ENCODE data around the gene CLEC16A. TPM values are rescaled to one million over a fixed set of nuclear protein-coding genes. Genes with fewer than 3 reads are reported as not detected.
A peak's percentile ranks its signal among the peaks of the same experiment; 100 is the strongest.

CLEC16A gene
- total and polyA plus RNA-seq, 9 of the 15 experiments (the other 6 are each of a cell fraction or from before 2014, with no cell fraction given): 1.00 to 22.3 (median 10.0) TPM

DNA sequence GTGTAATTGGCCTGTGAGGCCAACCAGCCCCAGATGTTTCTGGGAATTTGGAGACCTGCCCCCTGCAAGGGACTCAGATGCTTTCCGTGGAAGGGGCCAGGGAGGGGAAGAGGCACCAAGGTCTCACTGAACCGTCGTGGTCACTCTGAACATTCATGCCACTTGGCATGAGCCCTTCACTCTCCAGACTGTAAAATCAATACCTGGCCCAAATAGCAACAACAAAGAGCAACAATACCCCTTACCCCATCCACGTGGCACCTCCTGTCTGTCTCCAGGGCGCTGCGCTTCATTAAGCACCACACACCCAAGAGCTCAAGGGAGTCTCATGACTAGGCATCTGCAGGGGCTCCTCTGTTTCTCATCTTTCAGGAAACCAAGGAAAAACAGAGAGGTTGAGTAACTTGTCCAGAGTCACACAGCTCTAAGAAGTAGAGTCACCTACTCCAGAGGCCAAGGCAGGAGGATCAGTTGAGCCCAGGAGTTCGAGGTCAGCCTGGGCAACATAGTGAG lies 258.8 kb downstream of the CLEC16A start (continued):
- TF ChIP-seq PML (IDR thresholded peaks at IDR 0.05; ENCODE audit: low read length) (no peak), PCBP2 (IDR thresholded peaks at IDR 0.05; ENCODE audit: low read depth, low read length, poor library complexity, severe bottlenecking) (no peak), HDGF (IDR thresholded peaks at IDR 0.05) (peak; percentile 88), ZNF830 (CRISPR knock-in tag; IDR thresholded peaks at IDR 0.05) (no peak), ZNF431 (CRISPR knock-in tag; IDR thresholded peaks at IDR 0.05) (no peak), ZNF785 (CRISPR knock-in tag; IDR thresholded peaks at IDR 0.05) (no peak), GTF2B (IDR thresholded peaks at IDR 0.05; ENCODE audit: extremely low read depth, insufficient read length) (no peak), ZNF311 (CRISPR knock-in tag; IDR thresholded peaks at IDR 0.05) (no peak), DMBX1 (CRISPR knock-in tag; IDR thresholded peaks at IDR 0.05; ENCODE audit: borderline replicate concordance) (no peak), ZBTB2 (IDR thresholded peaks at IDR 0.05) (no peak), RAD51 (IDR thresholded peaks at IDR 0.05; ENCODE audit: borderline replicate concordance, low read depth) (no peak), MYC (IDR thresholded peaks at IDR 0.05; ENCODE audit: low read depth, low read length) (no peak), MYC (CRISPR knock-in tag; IDR thresholded peaks at IDR 0.05; ENCODE audit: borderline replicate concordance, low read depth) (no peak), ADNP (tag; IDR thresholded peaks at IDR 0.05) (peak; percentile 86), ZHX1 (conservative IDR thresholded peaks at IDR 0.05; ENCODE audit: low read length) (no peak), RBM25 (IDR thresholded peaks at IDR 0.05; ENCODE audit: low read depth, low read length, severe bottlenecking) (peak; percentile 98), TSC22D4 (tag; IDR thresholded peaks at IDR 0.05) (no peak), HOXB6 (CRISPR knock-in tag; IDR thresholded peaks at IDR 0.05; ENCODE audit: borderline replicate concordance) (no peak)
- TF ChIP-seq, protein P1, sequence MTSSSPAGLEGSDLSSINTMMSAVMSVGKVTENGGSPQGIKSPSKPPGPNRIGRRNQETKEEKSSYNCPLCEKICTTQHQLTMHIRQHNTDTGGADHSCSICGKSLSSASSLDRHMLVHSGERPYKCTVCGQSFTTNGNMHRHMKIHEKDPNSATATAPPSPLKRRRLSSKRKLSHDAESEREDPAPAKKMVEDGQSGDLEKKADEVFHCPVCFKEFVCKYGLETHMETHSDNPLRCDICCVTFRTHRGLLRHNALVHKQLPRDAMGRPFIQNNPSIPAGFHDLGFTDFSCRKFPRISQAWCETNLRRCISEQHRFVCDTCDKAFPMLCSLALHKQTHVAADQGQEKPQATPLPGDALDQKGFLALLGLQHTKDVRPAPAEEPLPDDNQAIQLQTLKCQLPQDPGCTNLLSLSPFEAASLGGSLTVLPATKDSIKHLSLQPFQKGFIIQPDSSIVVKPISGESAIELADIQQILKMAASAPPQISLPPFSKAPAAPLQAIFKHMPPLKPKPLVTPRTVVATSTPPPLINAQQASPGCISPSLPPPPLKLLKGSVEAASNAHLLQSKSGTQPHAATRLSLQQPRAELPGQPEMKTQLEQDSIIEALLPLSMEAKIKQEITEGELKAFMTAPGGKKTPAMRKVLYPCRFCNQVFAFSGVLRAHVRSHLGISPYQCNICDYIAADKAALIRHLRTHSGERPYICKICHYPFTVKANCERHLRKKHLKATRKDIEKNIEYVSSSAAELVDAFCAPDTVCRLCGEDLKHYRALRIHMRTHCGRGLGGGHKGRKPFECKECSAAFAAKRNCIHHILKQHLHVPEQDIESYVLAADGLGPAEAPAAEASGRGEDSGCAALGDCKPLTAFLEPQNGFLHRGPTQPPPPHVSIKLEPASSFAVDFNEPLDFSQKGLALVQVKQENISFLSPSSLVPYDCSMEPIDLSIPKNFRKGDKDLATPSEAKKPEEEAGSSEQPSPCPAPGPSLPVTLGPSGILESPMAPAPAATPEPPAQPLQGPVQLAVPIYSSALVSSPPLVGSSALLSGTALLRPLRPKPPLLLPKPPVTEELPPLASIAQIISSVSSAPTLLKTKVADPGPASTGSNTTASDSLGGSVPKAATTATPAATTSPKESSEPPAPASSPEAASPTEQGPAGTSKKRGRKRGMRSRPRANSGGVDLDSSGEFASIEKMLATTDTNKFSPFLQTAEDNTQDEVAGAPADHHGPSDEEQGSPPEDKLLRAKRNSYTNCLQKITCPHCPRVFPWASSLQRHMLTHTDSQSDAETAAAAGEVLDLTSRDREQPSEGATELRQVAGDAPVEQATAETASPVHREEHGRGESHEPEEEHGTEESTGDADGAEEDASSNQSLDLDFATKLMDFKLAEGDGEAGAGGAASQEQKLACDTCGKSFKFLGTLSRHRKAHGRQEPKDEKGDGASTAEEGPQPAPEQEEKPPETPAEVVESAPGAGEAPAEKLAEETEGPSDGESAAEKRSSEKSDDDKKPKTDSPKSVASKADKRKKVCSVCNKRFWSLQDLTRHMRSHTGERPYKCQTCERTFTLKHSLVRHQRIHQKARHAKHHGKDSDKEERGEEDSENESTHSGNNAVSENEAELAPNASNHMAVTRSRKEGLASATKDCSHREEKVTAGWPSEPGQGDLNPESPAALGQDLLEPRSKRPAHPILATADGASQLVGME (CRISPR knock-in tag; IDR thresholded peaks at IDR 0.05): no peak

Measured in K562 (cell line).